HEK293T (cell line): ENCODE results near the gene LRRC8E.

Experiments used
- ARNT ChIP-seq: fragments of 450-650 bp; IDR thresholded peaks from 2 replicates; pipeline ENCODE4 v1.6.1; 2017; ENCODE audit warnings: mild to moderate bottlenecking
- L3MBTL2 ChIP-seq: fragments of 450-650 bp; conservative IDR thresholded peaks from 2 replicates; pipeline ENCODE4 v1.6.1; 2016; ENCODE audit warnings: mild to moderate bottlenecking
- SP1 ChIP-seq: fragments of 450-650 bp; IDR thresholded peaks from 2 replicates; pipeline ENCODE4 v1.6.1; 2017
- ZNF384 ChIP-seq: fragments of 450-650 bp; IDR thresholded peaks from 2 replicates; pipeline ENCODE4 v1.6.1; 2016

GRCh38 chr19:7843521-7843920 lies 44.8 kb upstream of the LRRC8E start:
- TF ChIP-seq ZNF384 (no peak), SP1 (no peak), L3MBTL2 (no peak), ARNT (no peak)
